Measurements from ENCODE around the gene RBMS2.

GRCh38 chr12:56629459-56630179 is 108.0 kb downstream of the RBMS2 start:
- no peak for TF ChIP-seq CTCF (IDR thresholded peaks at IDR 0.05 in 2 of 3, conservative IDR thresholded peaks at IDR 0.05 in 1 of 3; ENCODE audit: control insufficient read depth in 2 of 3, extremely low read depth in 1 of 3, insufficient read depth in 1 of 3, low read depth in 3 of 3, low read length in 3 of 3)
- no peak for TF ChIP-seq SRF (IDR thresholded peaks at IDR 0.05; ENCODE audit: low read depth in 2 of 2, low read length in 2 of 2)
- no peak for TF ChIP-seq WRNIP1 (IDR thresholded peaks at IDR 0.05; ENCODE audit: borderline replicate concordance, low read depth, low read length)
- TF ChIP-seq YY1 (IDR thresholded peaks at IDR 0.05; ENCODE audit: low read depth, low read length), result no peak
- no peak for TF ChIP-seq REST (IDR thresholded peaks at IDR 0.05; ENCODE audit: low read depth, low read length)
- no peak for TF ChIP-seq TARDBP (IDR thresholded peaks at IDR 0.05; ENCODE audit: borderline replicate concordance)
- no peak for TF ChIP-seq POLR2A (IDR thresholded peaks at IDR 0.05; ENCODE audit: low read depth, low read length)
